Measurements from ENCODE around the gene FUT6.

GRCh38 chr19:5867201-5868136 lies 28.0 kb upstream of the FUT6 start:
- no peak for TF ChIP-seq CTCF (IDR thresholded peaks at IDR 0.05)
- no peak for TF ChIP-seq POLR2A (IDR thresholded peaks at IDR 0.05)
